Activated naive CD4-positive, alpha-beta T cell (primary cell): Measurements from ENCODE around the gene RNF41.
"Not testable (repeated sequence)": the region's sequence is repeated elsewhere in the genome, so short reads cannot be mapped to it uniquely, and the experiment has no call there.

Source experiments
- DNase-seq, 4 experiments: peaks; one replicate each; lab custom pipeline; 2025; lab: John Stamatoyannopoulos, UW

RNF41 gene

GRCh38 chr12:56221757-56222530, at the start of gene RNF41:
Gene RNF41 (minus strand): TSS chr12:56221922. CDS start chr12:56214047, 7,875 bp downstream.
- peak; percentile 60 to 88 (median 78) for DNase-seq

GRCh38 chr12:56271031-56271430, 49.3 kb upstream of the RNF41 start:
- DNase-seq: no peak

GRCh38 chr12:56267443-56268071, 45.8 kb upstream of the RNF41 start:
- no peak for DNase-seq

GRCh38 chr12:56266693-56267442, 45.1 kb upstream of the RNF41 start, which contains the start of gene COQ10A:
Gene COQ10A (plus strand): TSS chr12:56266942. CDS start chr12:56267119, 177 bp downstream.
- DNase-seq: peak; percentile 65 to 83 (median 72)

GRCh38 chr12:56266068-56266692, 44.5 kb upstream of the RNF41 start:
- not testable (repeated sequence) for DNase-seq

- DNase-seq: not testable (repeated sequence)
Observed at GRCh38 chr12:56262955-56263354, 41.2 kb upstream of the RNF41 start.

- DNase-seq: no peak
Observed at GRCh38 chr12:56261503-56262232, 39.9 kb upstream of the RNF41 start.

GRCh38 chr12:56260921-56261320, 39.2 kb upstream of the RNF41 start:
- DNase-seq: no peak

- DNase-seq: no peak
Observed at GRCh38 chr12:56260380-56260779, 38.7 kb upstream of the RNF41 start.

GRCh38 chr12:56258820-56259183, 37.1 kb upstream of the RNF41 start:
- no peak for DNase-seq

- DNase-seq: peak; percentile 39 to 79 (median 44)
Observed at GRCh38 chr12:56258068-56258819, 36.5 kb upstream of the RNF41 start, which contains the start of gene ANKRD52. Gene ANKRD52 (minus strand): TSS chr12:56258384. CDS start chr12:56258269, 115 bp downstream.

- DNase-seq: no peak
Observed at GRCh38 chr12:56257491-56258067, 35.9 kb upstream of the RNF41 start.

- DNase-seq: no peak
Observed at GRCh38 chr12:56257071-56257470, 35.3 kb upstream of the RNF41 start.

- no peak for DNase-seq
Observed at GRCh38 chr12:56256326-56256960, 34.7 kb upstream of the RNF41 start.

GRCh38 chr12:56255671-56256070, 33.9 kb upstream of the RNF41 start:
- DNase-seq: no peak

- DNase-seq: no peak
Observed at GRCh38 chr12:56253091-56253490, 31.4 kb upstream of the RNF41 start.

GRCh38 chr12:56252649-56253048, 30.9 kb upstream of the RNF41 start:
- no peak for DNase-seq

- no peak for DNase-seq
Observed at GRCh38 chr12:56248711-56249110, 27.0 kb upstream of the RNF41 start.

GRCh38 chr12:56247923-56248322, 26.2 kb upstream of the RNF41 start:
- DNase-seq: no peak

- no peak for DNase-seq
Observed at GRCh38 chr12:56244494-56244893, 22.8 kb upstream of the RNF41 start.
